Measurements from ENCODE around the gene CTNND2. TPM values are rescaled to one million over a fixed set of nuclear protein-coding genes. Genes with fewer than 3 reads are reported as not detected.

CTNND2 gene
- total RNA-seq, 4 donors from 2014 or later = 0.04 TPM; not detected in 3

- Histone ChIP-seq H3K4me1 (no peaks in the 10 kb centered on the region), H3K27me3 (no peaks in the 10 kb centered on the region), H3K9me3 (no peaks in the 10 kb centered on the region), H3K4me3 (no peak overlapping the region), H3K27ac (no peak overlapping the region), H3K36me3 (no peaks in the 10 kb centered on the region)
- intact Hi-C loops (cut with DNase I; ENCODE audit: low total_unique reads) (no loop called here), in situ Hi-C loops (cut with MboI; ENCODE audit: low sequenced_read_pairs in 4 of 4) (no loop called here)
- no peak for ATAC-seq
- no peak for DNase-seq
- no peak for TF ChIP-seq POLR2A (IDR thresholded peaks at IDR 0.05)
- TF ChIP-seq CTCF (IDR thresholded peaks at IDR 0.05 in 4 of 5, conservative IDR thresholded peaks at IDR 0.05 in 1 of 5) = no peak
Observed at GRCh38 chr5:11857391-11857790, 46.9 kb downstream of the CTNND2 start.

DNA sequence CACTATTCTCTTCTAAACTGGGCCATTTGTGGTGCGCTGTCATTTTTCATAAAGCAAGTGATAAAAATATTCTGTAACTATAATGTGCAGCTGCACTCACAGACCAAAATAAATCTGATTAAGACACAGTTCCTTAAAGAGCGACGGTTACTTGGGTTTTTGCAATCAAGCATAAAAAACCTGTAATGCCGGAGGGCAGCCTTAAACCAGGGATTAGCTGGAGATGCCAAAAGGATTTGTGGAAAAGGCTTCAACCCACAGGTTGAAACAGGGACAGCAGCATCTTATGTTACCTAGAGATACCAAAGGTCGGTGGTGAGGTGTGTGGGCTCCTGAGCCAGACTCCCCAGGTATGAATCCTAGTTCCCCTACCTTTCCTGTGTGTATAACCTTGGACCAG lies 49.3 kb downstream of the CTNND2 start:
- H3K27me3 ChIP-seq = no peaks in the 10 kb centered on the region
- in situ Hi-C loops (cut with MboI; ENCODE audit: low sequenced_read_pairs in 4 of 4) (no loop called here), intact Hi-C loops (cut with DNase I; ENCODE audit: low total_unique reads) (no loop called here)
- no peaks in the 10 kb centered on the region for H3K4me1 ChIP-seq
- H3K9me3 ChIP-seq = no peaks in the 10 kb centered on the region
- DNase-seq (no peak), ATAC-seq (no peak)
- H3K4me3 ChIP-seq = no peak overlapping the region
- H3K27ac ChIP-seq = no peak overlapping the region
- TF ChIP-seq POLR2A (IDR thresholded peaks at IDR 0.05) (no peak), CTCF (IDR thresholded peaks at IDR 0.05 in 4 of 5, conservative IDR thresholded peaks at IDR 0.05 in 1 of 5) (no peak)
- H3K36me3 ChIP-seq = no peaks in the 10 kb centered on the region

- Histone ChIP-seq H3K36me3 (no peaks in the 10 kb centered on the region), H3K4me3 (no peak overlapping the region), H3K27me3 (no peaks in the 10 kb centered on the region), H3K4me1 (no peaks in the 10 kb centered on the region), H3K27ac (no peak overlapping the region), H3K9me3 (no peaks in the 10 kb centered on the region)
- ATAC-seq (no peak), DNase-seq (no peak)
- TF ChIP-seq POLR2A (IDR thresholded peaks at IDR 0.05) (no peak), CTCF (IDR thresholded peaks at IDR 0.05 in 4 of 5, conservative IDR thresholded peaks at IDR 0.05 in 1 of 5) (no peak)
- in situ Hi-C loops (cut with MboI; ENCODE audit: low sequenced_read_pairs in 4 of 4) = no loop called here
- intact Hi-C loops (cut with DNase I; ENCODE audit: low total_unique reads) = no loop called here
Observed at GRCh38 chr5:11853796-11854195, 50.5 kb downstream of the CTNND2 start.

DNA sequence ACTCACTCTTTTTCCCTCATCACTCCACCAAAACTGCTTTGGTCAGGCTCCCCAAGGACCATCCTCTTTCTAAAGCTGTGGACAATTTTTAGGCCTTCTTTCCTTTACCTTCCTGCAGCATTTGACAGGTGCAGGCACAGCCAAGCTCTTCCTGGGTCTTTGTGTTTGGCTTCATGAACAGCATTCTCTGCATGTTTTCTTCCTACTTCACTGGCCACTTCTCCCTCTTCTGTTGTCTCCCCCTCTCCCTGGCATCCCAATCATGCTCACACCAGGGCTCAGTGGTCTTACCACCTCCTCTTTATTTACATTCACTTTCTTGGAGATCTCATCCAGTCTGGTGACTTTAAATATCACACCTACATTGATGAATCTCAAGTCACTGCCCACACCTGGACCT lies 51.1 kb downstream of the CTNND2 start:
- TF ChIP-seq POLR2A (IDR thresholded peaks at IDR 0.05) (no peak), CTCF (IDR thresholded peaks at IDR 0.05 in 4 of 5, conservative IDR thresholded peaks at IDR 0.05 in 1 of 5) (no peak)
- DNase-seq = no peak
- intact Hi-C loops (cut with DNase I; ENCODE audit: low total_unique reads) = no loop called here
- ATAC-seq = no peak
- Histone ChIP-seq H3K36me3 (no peaks in the 10 kb centered on the region), H3K27ac (no peak overlapping the region), H3K4me1 (no peaks in the 10 kb centered on the region), H3K4me3 (no peak overlapping the region), H3K27me3 (no peaks in the 10 kb centered on the region), H3K9me3 (no peaks in the 10 kb centered on the region)
- in situ Hi-C loops (cut with MboI; ENCODE audit: low sequenced_read_pairs in 4 of 4) = no loop called here

DNA sequence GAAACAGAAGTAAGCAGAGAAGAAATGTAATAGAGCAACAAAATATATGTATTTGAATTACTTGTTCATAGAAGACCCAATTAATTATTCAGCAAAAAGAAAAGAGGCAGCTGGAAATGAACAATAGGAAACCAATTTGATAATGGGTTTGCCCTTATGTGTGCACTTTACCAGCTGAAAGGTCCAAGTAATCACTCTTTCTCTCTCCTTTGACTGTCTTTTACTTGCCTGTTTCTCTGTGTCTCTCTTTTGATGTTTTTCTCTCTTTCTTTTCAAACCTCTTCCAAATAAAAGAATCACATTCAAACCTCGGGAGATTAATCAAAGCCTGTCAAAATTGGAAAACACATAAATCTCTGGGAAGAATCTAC lies 51.5 kb downstream of the CTNND2 start:
- Histone ChIP-seq H3K27ac (no peak overlapping the region), H3K4me3 (no peak overlapping the region), H3K36me3 (no peaks in the 10 kb centered on the region), H3K27me3 (no peaks in the 10 kb centered on the region), H3K4me1 (no peaks in the 10 kb centered on the region), H3K9me3 (no peaks in the 10 kb centered on the region)
- intact Hi-C loops (cut with DNase I; ENCODE audit: low total_unique reads) (no loop called here), in situ Hi-C loops (cut with MboI; ENCODE audit: low sequenced_read_pairs in 4 of 4) (no loop called here)
- no peak for ATAC-seq
- DNase-seq = no peak
- no peak for TF ChIP-seq POLR2A (IDR thresholded peaks at IDR 0.05)
- TF ChIP-seq CTCF (IDR thresholded peaks at IDR 0.05 in 4 of 5, conservative IDR thresholded peaks at IDR 0.05 in 1 of 5) = no peak
